K562 (cell line): ENCODE results near the gene CCL8. TPM values are rescaled to one million over a fixed set of nuclear protein-coding genes. Genes with fewer than 3 reads are reported as not detected.

ENCODE experiments used
- ATF7 ChIP-seq: fragments of 450-650 bp; IDR thresholded peaks from 2 replicates; pipeline ENCODE4 v1.7.1; 2014; ENCODE audit warnings: mild to moderate bottlenecking, moderate library complexity
- CEBPB ChIP-seq: fragments of 450-650 bp; IDR thresholded peaks from 2 replicates; pipeline ENCODE4 v1.6.1; 2016; ENCODE audit warnings: missing genetic modification characterization, missing compliant biosample characterization
- CHCHD3 ChIP-seq: fragments of 250-450 bp; sonication (Bioruptor Pico); IDR thresholded peaks from 2 replicates; pipeline ENCODE4 v2.1.2; 2022; ENCODE audit warnings: mild to moderate bottlenecking
- CTBP1 ChIP-seq: fragments of 450-650 bp; IDR thresholded peaks from 2 replicates; pipeline ENCODE4 v1.6.1; 2016; ENCODE audit warnings: borderline replicate concordance
- FOS ChIP-seq: IDR thresholded peaks from 3 replicates; pipeline ENCODE4 v1.6.1; 2011; ENCODE audit not compliant: insufficient read length; ENCODE audit errors: extremely low read depth
- HCFC1 ChIP-seq: IDR thresholded peaks from 2 replicates; pipeline ENCODE4 v1.6.1; 2012; ENCODE audit warnings: low read depth, low read length, improper control_type of control experiment
- ILK ChIP-seq: fragments of 450-650 bp; IDR thresholded peaks from 2 replicates; pipeline ENCODE4 v1.6.1; 2016; ENCODE audit warnings: missing genetic modification characterization, low read depth, mild to moderate bottlenecking, missing compliant biosample characterization, moderate library complexity, borderline replicate concordance
- IRF9 ChIP-seq: fragments of 450-650 bp; IDR thresholded peaks from 2 replicates; pipeline ENCODE4 v1.6.1; 2016; ENCODE audit warnings: missing biosample characterization, missing genetic modification characterization
- MAFG ChIP-seq: fragments of 450-650 bp; conservative IDR thresholded peaks from 2 replicates; pipeline ENCODE4 v1.6.1; 2016; ENCODE audit warnings: missing genetic modification characterization, missing compliant biosample characterization
- PCBP2 ChIP-seq: fragments of 200-400 bp; formaldehyde crosslinking; IDR thresholded peaks from 2 replicates; pipeline ENCODE4 v1.6.1; 2018; ENCODE audit warnings: low read length, low read depth, mild to moderate bottlenecking, moderate library complexity; ENCODE audit not compliant: poor library complexity, severe bottlenecking
- RBM14 ChIP-seq: fragments of 200-400 bp; formaldehyde crosslinking; IDR thresholded peaks from 2 replicates; pipeline ENCODE4 v1.6.1; 2018; ENCODE audit warnings: low read depth, mild to moderate bottlenecking, low read length, moderate library complexity, borderline replicate concordance; ENCODE audit not compliant: insufficient read depth
- SIX5 ChIP-seq, 2 experiments: IDR thresholded peaks; 2 replicates each; pipeline ENCODE4 v1.6.1; 2011; ENCODE audit warnings: low read length in 2 of 2, borderline replicate concordance in 1 of 2, low read depth in 1 of 2, mild to moderate bottlenecking in 1 of 2, moderate library complexity in 1 of 2; ENCODE audit not compliant: insufficient read depth in 1 of 2
- WHSC1 ChIP-seq: IDR thresholded peaks from one replicate; pipeline ENCODE4 v1.6.1; 2012; ENCODE audit warnings: low read length, control low read depth, inconsistent platforms
- ZNF12 ChIP-seq: sonication (generic); formaldehyde crosslinking; IDR thresholded peaks from 2 replicates; pipeline ENCODE4 v1.4.0; 2020; ENCODE audit warnings: mild to moderate bottlenecking, missing genetic modification reagents
- ZNF174 ChIP-seq: fragments of 250-450 bp; sonication (Bioruptor Pico); IDR thresholded peaks from 2 replicates; pipeline ENCODE4 v1.4.0; 2020; ENCODE audit warnings: mild to moderate bottlenecking
- ZNF583 ChIP-seq: fragments of 250-450 bp; sonication (Bioruptor Pico); IDR thresholded peaks from 2 replicates; pipeline ENCODE4 v1.4.0; 2020
- ZNF79 ChIP-seq: fragments of 250-450 bp; sonication (Bioruptor Pico); IDR thresholded peaks from 2 replicates; pipeline ENCODE4 v1.4.0; 2020; ENCODE audit warnings: low read depth, mild to moderate bottlenecking, moderate library complexity
- polyA plus RNA-seq, 8 experiments: library from polyadenylated mRNA; depleted of rRNA in 4 of 8; stranded (reverse) in 5 of 8; unstranded in 3 of 8; fragments of >200 nt; fragmentation: Nextera tagmentation in 2 of 8; fragmentation: Illumina TruSeq in 1 of 8; extraction: Ambion mirVana in 2 of 8; extraction: Trizol in 1 of 8; gene quantifications; 2 replicates each; pipeline versions ENCODE4 v1.2.1 to v1.2.3, GENCODE V29; 2011 to 2014; ENCODE audit warnings: inconsistent platforms in 1 of 8, missing spikeins in 1 of 8
- total RNA-seq, 7 experiments: library from RNA; depleted of rRNA in 6 of 7; stranded (reverse); fragments of >200 nt in 6 of 7; fragmentation: Illumina TruSeq in 2 of 7; extraction: Trizol in 2 of 7; gene quantifications; 2 replicates each; pipeline versions ENCODE4 v1.2.1 to v1.2.3, GENCODE V29; 2011 to 2021; ENCODE audit warnings: low replicate concordance in 1 of 7
- TF ChIP-seq, protein P1 (sequence below): fragments of 250-450 bp; sonication (Bioruptor Pico); IDR thresholded peaks from 2 replicates; pipeline ENCODE4 v1.8.0; 2022; ENCODE audit warnings: inconsistent platforms, mild to moderate bottlenecking, moderate library complexity, borderline replicate concordance
- TF ChIP-seq, protein P2 (sequence below): IDR thresholded peaks from 2 replicates; pipeline ENCODE4 v1.6.1; 2011; ENCODE audit warnings: borderline replicate concordance, low read depth, mild to moderate bottlenecking, moderate library complexity, low read length; ENCODE audit not compliant: insufficient read depth, poor library complexity, severe bottlenecking
- TF ChIP-seq, protein P3 (sequence below): sonication (generic); formaldehyde crosslinking; IDR thresholded peaks from 2 replicates; pipeline ENCODE4 v1.8.0; 2022; ENCODE audit warnings: mild to moderate bottlenecking, missing genetic modification reagents
- TF ChIP-seq, protein P4 (sequence below): fragments of 250-450 bp; sonication (Bioruptor Pico); IDR thresholded peaks from 2 replicates; pipeline ENCODE4 v1.4.0; 2020; ENCODE audit warnings: mild to moderate bottlenecking

The CCL8 gene
- total and polyA plus RNA-seq, 9 of the 15 experiments (the other 6 are each of a cell fraction or from before 2014, with no cell fraction given): 0.06 TPM; not detected in 8

GRCh38 chr17:34347063-34347462 is 27.8 kb downstream of the CCL8 start (continued):
- TF ChIP-seq ZNF174 (CRISPR knock-in tag): no peak
- TF ChIP-seq SIX5 (IDR thresholded peaks at IDR 0.05; ENCODE audit: borderline replicate concordance in 1 of 2, insufficient read depth in 1 of 2, low read depth in 1 of 2, low read length in 2 of 2): no peak
- no peak for TF ChIP-seq RBM14
- no peak for TF ChIP-seq PCBP2
- TF ChIP-seq, protein P1, sequence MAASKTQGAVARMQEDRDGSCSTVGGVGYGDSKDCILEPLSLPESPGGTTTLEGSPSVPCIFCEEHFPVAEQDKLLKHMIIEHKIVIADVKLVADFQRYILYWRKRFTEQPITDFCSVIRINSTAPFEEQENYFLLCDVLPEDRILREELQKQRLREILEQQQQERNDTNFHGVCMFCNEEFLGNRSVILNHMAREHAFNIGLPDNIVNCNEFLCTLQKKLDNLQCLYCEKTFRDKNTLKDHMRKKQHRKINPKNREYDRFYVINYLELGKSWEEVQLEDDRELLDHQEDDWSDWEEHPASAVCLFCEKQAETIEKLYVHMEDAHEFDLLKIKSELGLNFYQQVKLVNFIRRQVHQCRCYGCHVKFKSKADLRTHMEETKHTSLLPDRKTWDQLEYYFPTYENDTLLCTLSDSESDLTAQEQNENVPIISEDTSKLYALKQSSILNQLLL (CRISPR knock-in tag): no peak
- peak; percentile 91 for TF ChIP-seq IRF9
- TF ChIP-seq, protein P2, sequence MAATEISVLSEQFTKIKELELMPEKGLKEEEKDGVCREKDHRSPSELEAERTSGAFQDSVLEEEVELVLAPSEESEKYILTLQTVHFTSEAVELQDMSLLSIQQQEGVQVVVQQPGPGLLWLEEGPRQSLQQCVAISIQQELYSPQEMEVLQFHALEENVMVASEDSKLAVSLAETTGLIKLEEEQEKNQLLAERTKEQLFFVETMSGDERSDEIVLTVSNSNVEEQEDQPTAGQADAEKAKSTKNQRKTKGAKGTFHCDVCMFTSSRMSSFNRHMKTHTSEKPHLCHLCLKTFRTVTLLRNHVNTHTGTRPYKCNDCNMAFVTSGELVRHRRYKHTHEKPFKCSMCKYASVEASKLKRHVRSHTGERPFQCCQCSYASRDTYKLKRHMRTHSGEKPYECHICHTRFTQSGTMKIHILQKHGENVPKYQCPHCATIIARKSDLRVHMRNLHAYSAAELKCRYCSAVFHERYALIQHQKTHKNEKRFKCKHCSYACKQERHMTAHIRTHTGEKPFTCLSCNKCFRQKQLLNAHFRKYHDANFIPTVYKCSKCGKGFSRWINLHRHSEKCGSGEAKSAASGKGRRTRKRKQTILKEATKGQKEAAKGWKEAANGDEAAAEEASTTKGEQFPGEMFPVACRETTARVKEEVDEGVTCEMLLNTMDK: no peak
- peak; percentile 78 for TF ChIP-seq CEBPB (tag)
- no peak for TF ChIP-seq ZNF12 (CRISPR knock-in tag)
- TF ChIP-seq HCFC1: no peak
- peak; percentile 92; the same call in 1 of the 2 replicates for TF ChIP-seq ATF7
- TF ChIP-seq ZNF583: peak; percentile 81; the same call in 1 of the 2 replicates
- peak; percentile 77 for TF ChIP-seq ZNF79 (CRISPR knock-in tag)
- no peak for TF ChIP-seq MAFG (tag)
- peak; percentile 37 for TF ChIP-seq CTBP1
- TF ChIP-seq, protein P3, sequence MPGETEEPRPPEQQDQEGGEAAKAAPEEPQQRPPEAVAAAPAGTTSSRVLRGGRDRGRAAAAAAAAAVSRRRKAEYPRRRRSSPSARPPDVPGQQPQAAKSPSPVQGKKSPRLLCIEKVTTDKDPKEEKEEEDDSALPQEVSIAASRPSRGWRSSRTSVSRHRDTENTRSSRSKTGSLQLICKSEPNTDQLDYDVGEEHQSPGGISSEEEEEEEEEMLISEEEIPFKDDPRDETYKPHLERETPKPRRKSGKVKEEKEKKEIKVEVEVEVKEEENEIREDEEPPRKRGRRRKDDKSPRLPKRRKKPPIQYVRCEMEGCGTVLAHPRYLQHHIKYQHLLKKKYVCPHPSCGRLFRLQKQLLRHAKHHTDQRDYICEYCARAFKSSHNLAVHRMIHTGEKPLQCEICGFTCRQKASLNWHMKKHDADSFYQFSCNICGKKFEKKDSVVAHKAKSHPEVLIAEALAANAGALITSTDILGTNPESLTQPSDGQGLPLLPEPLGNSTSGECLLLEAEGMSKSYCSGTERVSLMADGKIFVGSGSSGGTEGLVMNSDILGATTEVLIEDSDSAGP (CRISPR knock-in tag): no peak
- TF ChIP-seq CHCHD3 (CRISPR knock-in tag): no peak
- TF ChIP-seq, protein P4, sequence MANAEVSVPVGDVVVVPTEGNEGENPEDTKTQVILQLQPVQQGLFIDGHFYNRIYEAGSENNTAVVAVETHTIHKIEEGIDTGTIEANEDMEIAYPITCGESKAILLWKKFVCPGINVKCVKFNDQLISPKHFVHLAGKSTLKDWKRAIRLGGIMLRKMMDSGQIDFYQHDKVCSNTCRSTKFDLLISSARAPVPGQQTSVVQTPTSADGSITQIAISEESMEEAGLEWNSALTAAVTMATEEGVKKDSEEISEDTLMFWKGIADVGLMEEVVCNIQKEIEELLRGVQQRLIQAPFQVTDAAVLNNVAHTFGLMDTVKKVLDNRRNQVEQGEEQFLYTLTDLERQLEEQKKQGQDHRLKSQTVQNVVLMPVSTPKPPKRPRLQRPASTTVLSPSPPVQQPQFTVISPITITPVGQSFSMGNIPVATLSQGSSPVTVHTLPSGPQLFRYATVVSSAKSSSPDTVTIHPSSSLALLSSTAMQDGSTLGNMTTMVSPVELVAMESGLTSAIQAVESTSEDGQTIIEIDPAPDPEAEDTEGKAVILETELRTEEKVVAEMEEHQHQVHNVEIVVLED (CRISPR knock-in tag): 0 out of 2 replicates have a peak, but pooled peaks have one; percentile 33
- no peak for TF ChIP-seq ILK (tag)
- TF ChIP-seq FOS: no peak
- no peak for TF ChIP-seq WHSC1
